Regular cardiac myocyte (primary cell): ENCODE measurements around the gene GRPEL1. TPM values are rescaled to one million over a fixed set of nuclear protein-coding genes. Genes with fewer than 3 reads are reported as not detected.

Experiments used
- total RNA-seq: library from RNA; depleted of rRNA; stranded (reverse); fragments of >200 nt; gene quantifications from 2 replicates; pipeline ENCODE4 v1.2.3, GENCODE V29; 2014

GRPEL1 gene
- 25.9 and 59.0 TPM in 2 replicates for total RNA-seq

GRCh38 chr4:7067452-7068278 lies at the start of gene GRPEL1:
Gene GRPEL1, minus strand, starts transcription at chr4:7068064. Its CDS starts 32 bp downstream, at chr4:7068032.

DNA sequence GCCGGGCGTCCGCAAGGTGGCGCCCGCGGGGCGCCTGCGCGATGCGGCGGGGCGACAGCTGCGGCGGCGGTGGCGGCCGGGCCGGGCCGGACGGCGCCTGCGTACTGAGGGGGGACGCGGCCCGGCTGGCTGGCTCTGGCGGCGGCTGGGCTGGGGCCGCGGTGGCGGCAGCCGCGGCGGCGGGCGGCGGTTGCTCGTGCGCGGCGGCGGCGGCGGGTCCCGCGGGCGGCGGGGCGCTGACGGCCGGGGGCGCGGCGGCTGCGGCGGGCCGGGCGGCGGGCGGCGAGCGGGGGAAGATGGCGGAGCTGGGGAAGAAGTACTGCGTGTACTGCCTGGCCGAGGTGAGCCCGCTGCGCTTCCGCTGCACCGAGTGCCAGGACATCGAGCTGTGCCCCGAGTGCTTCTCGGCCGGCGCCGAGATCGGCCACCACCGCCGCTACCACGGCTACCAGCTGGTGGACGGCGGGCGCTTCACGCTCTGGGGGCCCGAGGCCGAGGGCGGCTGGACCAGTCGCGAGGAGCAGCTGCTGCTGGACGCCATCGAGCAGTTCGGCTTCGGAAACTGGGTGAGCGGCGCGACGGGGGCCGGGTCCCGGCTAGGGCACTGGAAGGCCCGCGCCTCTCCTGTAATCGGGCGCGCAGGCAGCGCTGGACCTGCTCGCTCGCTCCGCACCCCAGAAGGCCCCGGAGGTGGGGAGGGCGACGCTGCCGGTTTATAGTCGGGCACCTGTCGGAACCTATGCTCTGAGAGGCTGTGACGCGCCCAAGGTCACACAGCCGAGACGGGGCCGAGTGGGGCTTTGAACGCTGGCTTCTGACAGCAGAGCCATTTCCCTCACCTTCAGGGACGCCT lies 24.4 kb downstream of the GRPEL1 start, which contains the start of gene TADA2B:
Gene TADA2B, plus strand, starts transcription at position 89 of the 853 bp plus-strand sequence. Its CDS starts 208 bp downstream, at position 297.

Other genes with a start within 250 kb of the GRPEL1 start
- 30.5 and 35.2 TPM in 2 replicates for gene TBC1D14, start 158.2 kb downstream of the GRPEL1 start, total RNA-seq
- 9.3 and 12.3 TPM in 2 replicates for gene TADA2B, start 24.7 kb downstream of the GRPEL1 start, total RNA-seq
- 0.19 and 0.28 TPM in 2 replicates for gene SORCS2, start 124.5 kb upstream of the GRPEL1 start, total RNA-seq